Suprapubic skin (tissue), 3 donors: ENCODE measurements around the gene GOLGA2.

Experiments
- EP300 ChIP-seq: sonication (generic); formaldehyde crosslinking; IDR thresholded peaks from one replicate; pipeline ENCODE4 v1.6.1; 2017; ENCODE audit warnings: antibody characterized with exemption
- POLR2A ChIP-seq, 2 donors: fragments of 450-650 bp; IDR thresholded peaks; one replicate each; pipeline ENCODE4 v1.6.1; 2017; ENCODE audit warnings: antibody characterized with exemption in 2 of 2, mild to moderate bottlenecking in 2 of 2, moderate library complexity in 2 of 2
- TF ChIP-seq, protein P1 (sequence below), 2 donors: fragments of 200-600 bp in 1 of 2; fragments of 450-650 bp in 1 of 2; sonication (generic) in 1 of 2; IDR thresholded peaks; one replicate each; pipeline ENCODE4 v1.5.1; 2016 to 2019; ENCODE audit warnings: antibody characterized with exemption in 2 of 2, mild to moderate bottlenecking in 1 of 2, moderate library complexity in 1 of 2

DNA sequence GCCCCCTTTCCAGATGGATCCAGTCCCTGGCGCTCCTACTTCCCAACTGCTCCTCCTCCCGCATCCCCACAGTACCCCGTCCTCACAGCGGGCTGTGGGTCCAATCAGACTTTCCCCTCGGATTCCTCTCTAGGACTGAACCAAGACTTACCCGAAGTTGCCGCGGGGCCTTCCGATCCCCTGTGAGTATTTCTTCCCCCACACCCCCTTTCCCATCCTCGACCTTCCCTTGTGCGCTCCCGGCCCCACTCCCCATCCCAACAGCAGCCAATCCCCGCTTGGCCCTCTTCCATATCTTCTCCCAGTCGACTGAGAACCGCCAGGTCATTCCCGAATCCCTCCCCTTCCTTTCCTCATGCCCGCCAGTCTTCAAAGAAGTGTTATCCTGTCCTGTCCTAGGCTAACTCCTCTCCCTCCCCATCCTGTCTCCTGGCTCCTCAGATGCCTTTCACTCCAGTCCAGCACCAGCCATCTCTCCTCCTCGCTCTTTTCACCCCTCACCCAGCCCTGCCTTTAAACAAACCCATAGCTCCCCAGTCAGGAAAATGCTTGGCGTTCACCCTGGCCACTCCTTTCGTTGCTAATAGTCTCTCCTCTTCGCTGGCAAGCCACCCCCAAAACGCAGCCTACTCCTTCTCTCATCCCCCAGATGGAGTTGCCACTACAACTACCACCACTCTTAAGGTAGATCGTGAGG lies 915 bp upstream of the GOLGA2 start:
- TF ChIP-seq, protein P1, sequence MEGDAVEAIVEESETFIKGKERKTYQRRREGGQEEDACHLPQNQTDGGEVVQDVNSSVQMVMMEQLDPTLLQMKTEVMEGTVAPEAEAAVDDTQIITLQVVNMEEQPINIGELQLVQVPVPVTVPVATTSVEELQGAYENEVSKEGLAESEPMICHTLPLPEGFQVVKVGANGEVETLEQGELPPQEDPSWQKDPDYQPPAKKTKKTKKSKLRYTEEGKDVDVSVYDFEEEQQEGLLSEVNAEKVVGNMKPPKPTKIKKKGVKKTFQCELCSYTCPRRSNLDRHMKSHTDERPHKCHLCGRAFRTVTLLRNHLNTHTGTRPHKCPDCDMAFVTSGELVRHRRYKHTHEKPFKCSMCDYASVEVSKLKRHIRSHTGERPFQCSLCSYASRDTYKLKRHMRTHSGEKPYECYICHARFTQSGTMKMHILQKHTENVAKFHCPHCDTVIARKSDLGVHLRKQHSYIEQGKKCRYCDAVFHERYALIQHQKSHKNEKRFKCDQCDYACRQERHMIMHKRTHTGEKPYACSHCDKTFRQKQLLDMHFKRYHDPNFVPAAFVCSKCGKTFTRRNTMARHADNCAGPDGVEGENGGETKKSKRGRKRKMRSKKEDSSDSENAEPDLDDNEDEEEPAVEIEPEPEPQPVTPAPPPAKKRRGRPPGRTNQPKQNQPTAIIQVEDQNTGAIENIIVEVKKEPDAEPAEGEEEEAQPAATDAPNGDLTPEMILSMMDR (IDR thresholded peaks at IDR 0.05): no peak
- TF ChIP-seq POLR2A (IDR thresholded peaks at IDR 0.05) (no peak), EP300 (no peak)
